H1 (cell line): Measurements from ENCODE around the gene CDK5. TPM values are rescaled to one million over a fixed set of nuclear protein-coding genes. Genes with fewer than 3 reads are reported as not detected.

Experiments
- CTCF ChIA-PET: fragments of 300-600 bp; sonication (Branson Sonifier 250); formaldehyde crosslinking; loops from one replicate; lab custom pipeline; 2021; ENCODE audit not compliant: partially characterized antibody; lab: Charles Lee
- POLR2A ChIA-PET: fragments of 300-600 bp; sonication (Branson Sonifier 250); formaldehyde crosslinking; loops from one replicate; lab custom pipeline; 2021; ENCODE audit warnings: inconsistent platforms; ENCODE audit not compliant: partially characterized antibody; lab: Charles Lee
- DNase-seq, 2 experiments: peaks; one replicate each; pipeline versions ENCODE4 v3.0.0 to v3.0.0-alpha.2; 2010 to 2022; ENCODE audit warnings: low spot score in 2 of 2, low read depth in 1 of 2, mixed read lengths in 1 of 2
- FAIRE-seq: peaks from 2 replicates; lab custom pipeline; 2011; peaks lifted over from hg19 to GRCh38; lab: Jason Lieb, UNC
- H2AFZ ChIP-seq: 2 replicates; pipeline ENCODE4 v1.8.1; 2012; ENCODE audit warnings: low read length, inconsistent platforms
- H2AK5ac ChIP-seq: 2 replicates; pipeline ENCODE4 v1.6.1; 2013; ENCODE audit warnings: low read depth, low read length
- H2BK120ac ChIP-seq: replicated peaks from 2 replicates; pipeline ENCODE3; 2013; ENCODE audit warnings: low read depth, low read length, inconsistent platforms
- H2BK12ac ChIP-seq: 2 replicates; pipeline ENCODE4 v1.6.1; 2013; ENCODE audit warnings: low read depth, low read length
- H2BK15ac ChIP-seq: 2 replicates; pipeline ENCODE4 v1.6.1; 2013; ENCODE audit warnings: low read length
- H2BK20ac ChIP-seq: 2 replicates; pipeline ENCODE4 v1.6.1; 2013; ENCODE audit warnings: low read length
- H2BK5ac ChIP-seq: 2 replicates; pipeline ENCODE4 v1.6.1; 2013; ENCODE audit warnings: low read depth, low read length
- H3K14ac ChIP-seq: 2 replicates; pipeline ENCODE4 v1.6.1; 2013; ENCODE audit warnings: inconsistent platforms; ENCODE audit not compliant: insufficient read length
- H3K18ac ChIP-seq: 2 replicates; pipeline ENCODE4 v1.6.1; 2013; ENCODE audit warnings: low read length; ENCODE audit errors: extremely low read depth
- H3K23ac ChIP-seq: 2 replicates; pipeline ENCODE4 v1.6.1; 2013; ENCODE audit warnings: inconsistent platforms; ENCODE audit not compliant: insufficient read length
- H3K23me2 ChIP-seq: 2 replicates; pipeline ENCODE4 v1.6.1; 2013; ENCODE audit warnings: low read depth, low read length
- H3K27ac ChIP-seq: 2 replicates; pipeline ENCODE4 v1.6.1; 2011; ENCODE audit warnings: low read depth, low read length, inconsistent platforms
- H3K27me3 ChIP-seq, 4 experiments: replicated peaks in 1 of 4; 1 replicate in 1 of 4; 2 replicates in 3 of 4; pipeline versions ENCODE4 v1.6.1 to v1.8.1; 2011 to 2013; ENCODE audit warnings: low read length in 3 of 4, mild to moderate bottlenecking in 3 of 4, inconsistent platforms in 2 of 4, mixed read lengths in 2 of 4, moderate library complexity in 1 of 4; ENCODE audit not compliant: control insufficient read depth in 3 of 4, insufficient read depth in 3 of 4; ENCODE audit errors: extremely low read depth in 1 of 4
- H3K36me3 ChIP-seq, 4 experiments: 2 replicates each; pipeline versions ENCODE4 v1.6.1 to v1.8.1; 2011 to 2013; ENCODE audit warnings: mild to moderate bottlenecking in 4 of 4, low read length in 3 of 4, moderate library complexity in 2 of 4, control low read depth in 1 of 4, inconsistent platforms in 1 of 4; ENCODE audit not compliant: insufficient read depth in 4 of 4, control insufficient read depth in 2 of 4
- H3K4ac ChIP-seq: replicated peaks from 2 replicates; pipeline ENCODE3; 2013; ENCODE audit warnings: low read length, low read depth, mixed read lengths, inconsistent platforms; ENCODE audit not compliant: insufficient read length
- H3K4me1 ChIP-seq, 4 experiments: replicated peaks in 1 of 4; 1 replicate in 1 of 4; 2 replicates in 3 of 4; pipeline versions ENCODE4 v1.6.1 to v1.8.1; 2011 to 2013; ENCODE audit warnings: low read length in 3 of 4, inconsistent platforms in 2 of 4, mixed read lengths in 1 of 4; ENCODE audit not compliant: insufficient read depth in 4 of 4, control insufficient read depth in 3 of 4
- H3K4me2 ChIP-seq, 2 experiments: 2 replicates each; pipeline versions ENCODE4 v1.6.1 to v1.8.1; 2011 to 2013; ENCODE audit warnings: low read depth in 2 of 2, low read length in 2 of 2, control low read depth in 1 of 2, inconsistent platforms in 1 of 2, mild to moderate bottlenecking in 1 of 2; ENCODE audit not compliant: insufficient read depth in 1 of 2
- H3K4me3 ChIP-seq, 4 experiments: fragments of 200-600, 300-600 bp in 1 of 4; sonication (generic), shearing (Covaris generic), sonication (Bioruptor Twin) in 1 of 4; 2 replicates each; pipeline versions ENCODE4 v1.5.1 to v1.8.1; 2011 to 2016; ENCODE audit warnings: low read length in 4 of 4, low read depth in 3 of 4, control low read depth in 2 of 4, inconsistent platforms in 2 of 4, mild to moderate bottlenecking in 2 of 4, mixed read lengths in 1 of 4, moderate library complexity in 1 of 4; ENCODE audit not compliant: insufficient read depth in 2 of 4; ENCODE audit errors: extremely low read depth in 1 of 4
- H3K56ac ChIP-seq: replicated peaks from 2 replicates; pipeline ENCODE3; 2013; ENCODE audit warnings: low read depth, mild to moderate bottlenecking, mixed read lengths, low read length, inconsistent platforms; ENCODE audit not compliant: insufficient read length
- H3K79me1 ChIP-seq: 2 replicates; pipeline ENCODE4 v1.6.1; 2013; ENCODE audit warnings: low read depth, low read length, control low read depth
- H3K79me2 ChIP-seq, 2 experiments: 2 replicates each; pipeline versions ENCODE4 v1.6.1 to v1.8.1; 2012 to 2013; ENCODE audit warnings: low read length in 2 of 2, mild to moderate bottlenecking in 2 of 2, inconsistent platforms in 1 of 2; ENCODE audit not compliant: insufficient read depth in 2 of 2, control insufficient read depth in 1 of 2
- H3K9ac ChIP-seq, 4 experiments: replicated peaks in 1 of 4; 1 replicate in 1 of 4; 2 replicates in 3 of 4; pipeline versions ENCODE4 v1.6.1 to v1.8.1; 2011 to 2013; ENCODE audit warnings: low read depth in 3 of 4, low read length in 3 of 4, control low read depth in 2 of 4, mild to moderate bottlenecking in 2 of 4, moderate library complexity in 2 of 4, inconsistent platforms in 1 of 4; ENCODE audit errors: extremely low read depth in 1 of 4
- H3K9me3 ChIP-seq, 2 experiments: 2 replicates each; pipeline versions ENCODE4 v1.6.1 to v1.8.1; 2012 to 2013; ENCODE audit warnings: mild to moderate bottlenecking in 2 of 2, moderate library complexity in 2 of 2, control low read depth in 1 of 2, inconsistent platforms in 1 of 2, low read depth in 1 of 2, low read length in 1 of 2, mixed read lengths in 1 of 2; ENCODE audit not compliant: insufficient read depth in 2 of 2
- H4K20me1 ChIP-seq, 2 experiments: replicated peaks in 1 of 2; 2 replicates each; pipeline versions ENCODE3 to v1.8.1; 2011 to 2013; ENCODE audit warnings: inconsistent platforms in 2 of 2, low read length in 2 of 2, mild to moderate bottlenecking in 1 of 2; ENCODE audit not compliant: insufficient read depth in 2 of 2, control insufficient read depth in 1 of 2
- H4K5ac ChIP-seq: 2 replicates; pipeline ENCODE4 v1.6.1; 2013; ENCODE audit warnings: low read length, low read depth, mixed read lengths, inconsistent platforms; ENCODE audit not compliant: insufficient read length
- H4K8ac ChIP-seq: 2 replicates; pipeline ENCODE4 v1.8.0; 2013; ENCODE audit warnings: mild to moderate bottlenecking, moderate library complexity, low read length, inconsistent platforms; ENCODE audit not compliant: insufficient read depth; ENCODE audit errors: extremely low read depth
- H4K91ac ChIP-seq: replicated peaks from 2 replicates; pipeline ENCODE3; 2013; ENCODE audit warnings: low read length, mixed read lengths, inconsistent platforms; ENCODE audit not compliant: insufficient read length
- BCL11A ChIP-seq, 2 experiments: IDR thresholded peaks; one replicate each; pipeline ENCODE4 v1.6.1; 2011; ENCODE audit warnings: low read depth in 2 of 2, low read length in 2 of 2, mild to moderate bottlenecking in 2 of 2
- CBX5 ChIP-seq: fragments of 300-800, 300-1000 bp; sonication (generic); IDR thresholded peaks from 2 replicates; pipeline ENCODE4 v1.7.1; 2016; ENCODE audit warnings: antibody characterized with exemption, low read length, low read depth
- EP300 ChIP-seq, 2 experiments: IDR thresholded peaks; 1 replicate in 1 of 2; 2 replicates in 1 of 2; pipeline ENCODE4 v1.6.1; 2011 to 2012; ENCODE audit warnings: low read depth in 2 of 2, low read length in 2 of 2, mild to moderate bottlenecking in 2 of 2, borderline replicate concordance in 1 of 2, inconsistent platforms in 1 of 2, moderate library complexity in 1 of 2
- HDAC6 ChIP-seq: IDR thresholded peaks from one replicate; pipeline ENCODE4 v1.7.1; 2012; ENCODE audit warnings: low read depth, mild to moderate bottlenecking, inconsistent platforms, low read length, moderate library complexity
- NRF1 ChIP-seq: IDR thresholded peaks from 2 replicates; pipeline ENCODE4 v1.6.1; 2011; ENCODE audit warnings: mild to moderate bottlenecking, low read depth, low read length, improper control_type of control experiment
- POLR2A ChIP-seq, 2 experiments: IDR thresholded peaks; 1 replicate in 1 of 2; 2 replicates in 1 of 2; pipeline ENCODE4 v1.6.1; 2011; ENCODE audit warnings: low read depth in 2 of 2, low read length in 2 of 2, mild to moderate bottlenecking in 2 of 2; ENCODE audit errors: control extremely low read depth in 1 of 2
- RAD21 ChIP-seq, 2 experiments: IDR thresholded peaks in 1 of 2; conservative IDR thresholded peaks in 1 of 2; 2 replicates each; pipeline ENCODE4 v1.6.1; 2011; ENCODE audit warnings: low read depth in 2 of 2, low read length in 2 of 2, improper control_type of control experiment in 1 of 2, inconsistent platforms in 1 of 2, mild to moderate bottlenecking in 1 of 2, moderate library complexity in 1 of 2
- TBP ChIP-seq: IDR thresholded peaks from 2 replicates; pipeline ENCODE4 v1.6.1; 2011; ENCODE audit warnings: low read depth, low read length, improper control_type of control experiment
- whole genome bisulfite sequencing, 2 experiments: shearing (Covaris generic) in 1 of 2; methylation state at CpG; one replicate each; pipeline versions ENCODE4 v1.1.6 to v1.1.7; 2013 to 2015; ENCODE audit warnings: low lambda C conversion rate in 2 of 2, mixed read lengths in 2 of 2, inconsistent platforms in 1 of 2, low coverage in 1 of 2, missing lambda C conversion rate in 1 of 2; ENCODE audit not compliant: insufficient replicate concordance in 2 of 2, insufficient coverage in 1 of 2, insufficient read length in 1 of 2; ENCODE audit errors: extremely low coverage in 1 of 2, missing lambda C conversion rate in 1 of 2; 5-methylcytosine and 5-hydroxymethylcytosine counted together
- polyA plus RNA-seq, 7 experiments: library from polyadenylated mRNA; depleted of rRNA in 3 of 7; stranded (reverse) in 5 of 7; unstranded in 2 of 7; fragments of >200 nt in 5 of 7; fragments of 200-250 nt in 2 of 7; gene quantifications; 1 replicate in 5 of 7; 2 replicates in 1 of 7; 4 replicates in 1 of 7; pipeline versions ENCODE4 v1.2.1 to v1.2.3, GENCODE V29; 2011 to 2013; ENCODE audit warnings: missing spikeins in 2 of 7, mixed read lengths in 2 of 7
- total RNA-seq: library from RNA; stranded (reverse); fragmentation: NEBNext Ultra II Directional; extraction: Animal tissue kit (Norgen Biotek cat#: 25700); gene quantifications from 2 replicates; pipeline ENCODE4 v1.2.1, GENCODE V29; 2021

CDK5 gene
- total and polyA plus RNA-seq, 2 of the 8 experiments (the other 6 are each of a cell fraction or from before 2014, with no cell fraction given), result 22.8 to 37.2 TPM

DNA sequence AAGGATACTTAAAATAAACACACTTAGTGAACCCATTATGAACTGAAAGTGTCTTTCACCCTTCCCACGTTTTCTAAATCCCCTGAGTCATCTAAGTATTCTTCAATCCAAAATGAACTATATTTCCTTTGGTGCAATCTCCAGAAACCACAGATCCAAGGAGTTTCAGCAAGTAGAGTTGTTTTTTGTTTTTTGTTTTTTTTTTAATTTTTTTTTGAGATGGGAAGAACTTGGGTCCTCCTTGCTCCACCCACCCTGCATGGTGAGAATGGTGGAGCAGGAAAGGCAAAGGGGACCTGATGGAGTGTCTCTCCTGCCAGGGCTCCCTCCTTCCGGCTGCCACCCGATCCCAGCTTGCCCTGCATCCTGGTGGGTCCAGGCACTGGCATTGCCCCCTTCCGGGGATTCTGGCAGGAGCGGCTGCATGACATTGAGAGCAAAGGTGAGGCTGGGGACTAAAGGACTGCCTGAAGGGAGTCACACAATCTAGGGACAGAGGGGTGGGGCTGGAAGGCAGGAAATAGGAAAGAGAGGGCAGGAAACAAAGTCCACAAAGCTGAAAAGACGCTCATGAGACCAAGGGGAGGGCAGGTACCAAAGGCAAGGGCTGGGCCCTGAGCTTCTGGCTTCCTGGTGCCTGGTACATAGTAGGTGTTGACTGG is 45.5 kb downstream of the CDK5 start:
- no peak overlapping the region for H3K56ac ChIP-seq
- no peaks in the 10 kb centered on the region for H4K20me1 ChIP-seq
- H3K79me2 ChIP-seq, result no peaks in the 10 kb centered on the region
- 86% methylated on average over 6 of the region's 6 CpGs; no CpG with 5 or more reads in 1 of the 2 experiments for WGBS, 2 experiments
- no peak overlapping the region for H2AFZ ChIP-seq
- no peak for FAIRE-seq
- POLR2A ChIA-PET, result interaction anchor here (0.6 to 2.5 kb wide), 5 partner anchors 9 to 65 kb away, joined by 3 to 9 read pairs (median 5); no protein-coding TSS in a partner anchor
- no peak overlapping the region for H3K4ac ChIP-seq
- H2AK5ac ChIP-seq, result no peak overlapping the region
- CTCF ChIA-PET, result interaction anchor here (0.8 to 11.5 kb wide), 31 partner anchors 9 to 623 kb away, joined by 3 to 142 read pairs (median 5); partner anchors contain the start of genes ABCB8, ATG9B and NOS3
- no peaks in the 10 kb centered on the region for H3K36me3 ChIP-seq
- peaks cover 0 to 31% (median 24%) of the 10 kb centered on the region in 4 experiments; a peak in 6 of 7 replicates for H3K4me1 ChIP-seq
- peaks cover 0 to 8% (median 5%) of the 10 kb centered on the region in 4 experiments; a peak in 6 of 7 replicates for H3K27me3 ChIP-seq
- TF ChIP-seq BCL11A (IDR thresholded peaks at IDR 0.05; ENCODE audit: low read depth in 2 of 2, low read length in 2 of 2) (no peak), HDAC6 (no peak), RAD21 (IDR thresholded peaks at IDR 0.05 in 1 of 2, conservative IDR thresholded peaks at IDR 0.05 in 1 of 2; ENCODE audit: low read depth in 2 of 2, low read length in 2 of 2) (no peak), TBP (no peak), POLR2A (IDR thresholded peaks at IDR 0.05; ENCODE audit: control extremely low read depth in 1 of 2, low read depth in 2 of 2, low read length in 2 of 2) (no peak), NRF1 (no peak), EP300 (IDR thresholded peaks at IDR 0.05; ENCODE audit: borderline replicate concordance in 1 of 2, low read depth in 2 of 2, low read length in 2 of 2) (no peak), CBX5 (no peak)
- H3K9ac ChIP-seq, result no peak overlapping the region
- H4K91ac ChIP-seq, result no peak overlapping the region
- H3K18ac ChIP-seq, result no peak overlapping the region
- H2BK20ac ChIP-seq, result no peak overlapping the region
- no peak overlapping the region for H4K5ac ChIP-seq
- no peaks in the 10 kb centered on the region; the same call in 1 of the 2 replicates for H3K79me1 ChIP-seq
- H3K14ac ChIP-seq, result no peak overlapping the region
- H4K8ac ChIP-seq, result no peak overlapping the region
- no peaks in the 10 kb centered on the region for H3K9me3 ChIP-seq
- H3K4me3 ChIP-seq, result no peak overlapping the region
- no peaks in the 10 kb centered on the region; the same call in 1 of the 2 replicates for H3K23me2 ChIP-seq
- H3K4me2 ChIP-seq, result no peak overlapping the region; a peak in 1 of 4 replicates
- H3K23ac ChIP-seq, result no peak overlapping the region
- H3K27ac ChIP-seq, result no peak overlapping the region
- no peak for DNase-seq
- no peak overlapping the region for H2BK5ac ChIP-seq
- H2BK12ac ChIP-seq, result no peak overlapping the region
- no peak overlapping the region for H2BK120ac ChIP-seq
- no peak overlapping the region; the same call in 1 of the 2 replicates for H2BK15ac ChIP-seq
